ENCODE data around the gene RAB28. TPM values are rescaled to one million over a fixed set of nuclear protein-coding genes. Genes with fewer than 3 reads are reported as not detected.

The RAB28 gene
- total RNA-seq, 1 experiment from 2014 or later, result 17.1 TPM

DNA sequence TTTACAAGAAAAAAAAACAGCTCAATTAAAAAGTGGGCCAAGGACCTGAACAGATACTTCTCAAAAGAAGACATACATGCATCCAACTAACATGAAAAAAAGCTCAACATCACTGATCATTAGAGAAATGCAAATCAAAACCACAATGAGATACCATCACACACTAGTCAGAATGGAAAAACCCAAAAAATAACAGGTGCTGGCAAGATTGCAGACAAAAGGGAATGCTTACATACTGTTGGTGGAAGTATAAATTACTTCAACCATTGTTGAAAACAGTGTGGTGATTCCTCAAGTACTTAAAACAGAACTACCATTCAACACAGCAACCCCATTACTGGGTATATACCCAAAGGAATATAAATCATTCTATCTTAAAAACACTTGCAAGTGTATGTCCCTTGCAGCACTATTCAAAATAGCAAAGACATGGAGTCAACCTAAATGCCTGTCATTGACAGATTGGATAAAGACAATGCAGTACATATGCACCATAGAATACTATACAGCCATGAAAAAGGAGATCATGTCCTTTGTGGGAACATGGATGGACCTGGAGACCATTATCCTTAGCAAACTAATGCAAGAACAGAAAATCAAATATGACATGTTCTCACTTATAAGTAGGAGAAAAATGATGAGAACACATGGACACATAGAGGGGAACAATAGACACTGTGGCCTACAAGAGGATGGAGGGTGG lies 97.6 kb downstream of the RAB28 start (continued):
- TF ChIP-seq, protein P1, sequence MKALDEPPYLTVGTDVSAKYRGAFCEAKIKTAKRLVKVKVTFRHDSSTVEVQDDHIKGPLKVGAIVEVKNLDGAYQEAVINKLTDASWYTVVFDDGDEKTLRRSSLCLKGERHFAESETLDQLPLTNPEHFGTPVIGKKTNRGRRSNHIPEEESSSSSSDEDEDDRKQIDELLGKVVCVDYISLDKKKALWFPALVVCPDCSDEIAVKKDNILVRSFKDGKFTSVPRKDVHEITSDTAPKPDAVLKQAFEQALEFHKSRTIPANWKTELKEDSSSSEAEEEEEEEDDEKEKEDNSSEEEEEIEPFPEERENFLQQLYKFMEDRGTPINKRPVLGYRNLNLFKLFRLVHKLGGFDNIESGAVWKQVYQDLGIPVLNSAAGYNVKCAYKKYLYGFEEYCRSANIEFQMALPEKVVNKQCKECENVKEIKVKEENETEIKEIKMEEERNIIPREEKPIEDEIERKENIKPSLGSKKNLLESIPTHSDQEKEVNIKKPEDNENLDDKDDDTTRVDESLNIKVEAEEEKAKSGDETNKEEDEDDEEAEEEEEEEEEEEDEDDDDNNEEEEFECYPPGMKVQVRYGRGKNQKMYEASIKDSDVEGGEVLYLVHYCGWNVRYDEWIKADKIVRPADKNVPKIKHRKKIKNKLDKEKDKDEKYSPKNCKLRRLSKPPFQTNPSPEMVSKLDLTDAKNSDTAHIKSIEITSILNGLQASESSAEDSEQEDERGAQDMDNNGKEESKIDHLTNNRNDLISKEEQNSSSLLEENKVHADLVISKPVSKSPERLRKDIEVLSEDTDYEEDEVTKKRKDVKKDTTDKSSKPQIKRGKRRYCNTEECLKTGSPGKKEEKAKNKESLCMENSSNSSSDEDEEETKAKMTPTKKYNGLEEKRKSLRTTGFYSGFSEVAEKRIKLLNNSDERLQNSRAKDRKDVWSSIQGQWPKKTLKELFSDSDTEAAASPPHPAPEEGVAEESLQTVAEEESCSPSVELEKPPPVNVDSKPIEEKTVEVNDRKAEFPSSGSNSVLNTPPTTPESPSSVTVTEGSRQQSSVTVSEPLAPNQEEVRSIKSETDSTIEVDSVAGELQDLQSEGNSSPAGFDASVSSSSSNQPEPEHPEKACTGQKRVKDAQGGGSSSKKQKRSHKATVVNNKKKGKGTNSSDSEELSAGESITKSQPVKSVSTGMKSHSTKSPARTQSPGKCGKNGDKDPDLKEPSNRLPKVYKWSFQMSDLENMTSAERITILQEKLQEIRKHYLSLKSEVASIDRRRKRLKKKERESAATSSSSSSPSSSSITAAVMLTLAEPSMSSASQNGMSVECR (CRISPR knock-in tag; IDR thresholded peaks at IDR 0.05; ENCODE audit: borderline replicate concordance), result no peak
- TF ChIP-seq ZNF671 (CRISPR knock-in tag; IDR thresholded peaks at IDR 0.05) (no peak), ZBTB21 (CRISPR knock-in tag; IDR thresholded peaks at IDR 0.05; ENCODE audit: borderline replicate concordance) (no peak), FOXK1 (CRISPR knock-in tag; IDR thresholded peaks at IDR 0.05) (no peak), CBFB (CRISPR knock-in tag; IDR thresholded peaks at IDR 0.05; ENCODE audit: low read depth) (no peak)
- TF ChIP-seq, protein P2, sequence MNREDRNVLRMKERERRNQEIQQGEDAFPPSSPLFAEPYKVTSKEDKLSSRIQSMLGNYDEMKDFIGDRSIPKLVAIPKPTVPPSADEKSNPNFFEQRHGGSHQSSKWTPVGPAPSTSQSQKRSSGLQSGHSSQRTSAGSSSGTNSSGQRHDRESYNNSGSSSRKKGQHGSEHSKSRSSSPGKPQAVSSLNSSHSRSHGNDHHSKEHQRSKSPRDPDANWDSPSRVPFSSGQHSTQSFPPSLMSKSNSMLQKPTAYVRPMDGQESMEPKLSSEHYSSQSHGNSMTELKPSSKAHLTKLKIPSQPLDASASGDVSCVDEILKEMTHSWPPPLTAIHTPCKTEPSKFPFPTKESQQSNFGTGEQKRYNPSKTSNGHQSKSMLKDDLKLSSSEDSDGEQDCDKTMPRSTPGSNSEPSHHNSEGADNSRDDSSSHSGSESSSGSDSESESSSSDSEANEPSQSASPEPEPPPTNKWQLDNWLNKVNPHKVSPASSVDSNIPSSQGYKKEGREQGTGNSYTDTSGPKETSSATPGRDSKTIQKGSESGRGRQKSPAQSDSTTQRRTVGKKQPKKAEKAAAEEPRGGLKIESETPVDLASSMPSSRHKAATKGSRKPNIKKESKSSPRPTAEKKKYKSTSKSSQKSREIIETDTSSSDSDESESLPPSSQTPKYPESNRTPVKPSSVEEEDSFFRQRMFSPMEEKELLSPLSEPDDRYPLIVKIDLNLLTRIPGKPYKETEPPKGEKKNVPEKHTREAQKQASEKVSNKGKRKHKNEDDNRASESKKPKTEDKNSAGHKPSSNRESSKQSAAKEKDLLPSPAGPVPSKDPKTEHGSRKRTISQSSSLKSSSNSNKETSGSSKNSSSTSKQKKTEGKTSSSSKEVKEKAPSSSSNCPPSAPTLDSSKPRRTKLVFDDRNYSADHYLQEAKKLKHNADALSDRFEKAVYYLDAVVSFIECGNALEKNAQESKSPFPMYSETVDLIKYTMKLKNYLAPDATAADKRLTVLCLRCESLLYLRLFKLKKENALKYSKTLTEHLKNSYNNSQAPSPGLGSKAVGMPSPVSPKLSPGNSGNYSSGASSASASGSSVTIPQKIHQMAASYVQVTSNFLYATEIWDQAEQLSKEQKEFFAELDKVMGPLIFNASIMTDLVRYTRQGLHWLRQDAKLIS (CRISPR knock-in tag; IDR thresholded peaks at IDR 0.05; ENCODE audit: borderline replicate concordance), result no peak

DNA sequence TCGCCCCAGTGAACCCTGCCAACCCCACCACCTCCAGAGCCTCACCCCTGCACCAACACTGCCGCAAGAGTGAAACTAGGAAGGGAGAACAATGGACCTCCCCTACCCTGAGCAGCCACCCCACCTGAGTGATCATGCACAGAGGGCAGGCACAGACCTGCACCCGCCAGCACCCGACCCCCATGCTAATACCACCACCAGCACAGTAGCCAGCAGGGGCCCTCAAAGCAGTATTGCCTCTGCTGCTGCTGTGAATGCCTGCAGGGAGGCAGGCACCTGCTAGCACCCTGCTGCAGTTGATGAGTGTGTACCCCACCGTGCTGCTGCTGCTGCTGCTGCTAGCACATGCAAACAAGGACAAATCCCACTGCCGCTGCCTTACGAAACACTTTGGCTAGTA lies 100.1 kb downstream of the RAB28 start:
- peaks cover 5% of the 10 kb centered on the region for H3K36me3 Mint-ChIP-seq
- TF ChIP-seq ZNF671 (CRISPR knock-in tag; IDR thresholded peaks at IDR 0.05), result no peak
- 0 out of 2 replicates have a peak, but pooled peaks have one; percentile 30 for TF ChIP-seq ZNF423 (CRISPR knock-in tag; IDR thresholded peaks at IDR 0.05)
- peaks cover 10% of the 10 kb centered on the region for H3K9me3 Mint-ChIP-seq
- H3K27ac Mint-ChIP-seq, result no peak overlapping the region
- ChIA-PET POLR2A (no interaction called here), CTCF (no interaction called here)
- no peak overlapping the region for H3K4me3 Mint-ChIP-seq
- H3K27me3 Mint-ChIP-seq (ENCODE audit: low read depth), result no peaks in the 10 kb centered on the region
- no peak for ATAC-seq
- DNase-seq (ENCODE audit: low spot score), result no peak
- H3K4me1 Mint-ChIP-seq, result no peaks in the 10 kb centered on the region

DNA sequence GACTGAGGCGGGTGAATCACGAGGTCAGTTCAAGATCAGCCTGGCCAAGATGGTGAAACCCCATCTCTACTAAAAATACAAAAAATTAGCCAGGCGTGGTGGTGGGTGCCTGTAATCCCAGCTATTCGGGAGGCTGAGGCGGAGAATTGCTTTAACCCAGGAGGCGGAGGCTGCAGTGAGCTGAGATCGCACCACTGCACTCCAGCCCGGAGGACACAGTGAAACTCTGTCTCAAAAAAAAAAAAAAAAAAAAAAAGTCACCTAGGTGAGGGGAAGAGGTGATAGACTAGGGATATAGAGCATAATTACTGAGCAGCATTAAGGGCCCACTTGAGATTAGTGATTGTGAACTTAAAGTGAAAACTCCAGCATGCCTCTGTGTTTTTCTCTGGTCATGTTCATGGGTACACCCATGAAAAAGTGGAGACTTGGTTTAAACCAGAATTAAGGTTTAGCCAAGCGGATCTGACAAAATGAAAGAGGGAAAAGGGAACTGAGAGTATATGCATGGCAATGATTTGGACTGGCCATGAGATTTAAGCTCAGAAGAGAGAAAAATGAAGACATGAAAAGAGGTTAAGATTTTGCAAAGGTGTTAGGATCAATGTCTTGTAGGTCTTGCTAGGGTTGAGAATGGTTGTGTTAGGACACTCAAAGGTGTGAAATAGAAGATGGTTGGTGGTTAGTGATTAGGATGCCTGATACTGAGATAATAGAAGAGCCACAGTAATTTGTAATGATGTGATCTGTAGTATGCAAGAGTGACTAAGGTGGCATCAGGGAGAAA lies 105.0 kb downstream of the RAB28 start:
- H3K4me1 Mint-ChIP-seq, result no peaks in the 10 kb centered on the region
- TF ChIP-seq NR1H2 (CRISPR knock-in tag; IDR thresholded peaks at IDR 0.05) (no peak), ZNF396 (CRISPR knock-in tag; IDR thresholded peaks at IDR 0.05; ENCODE audit: borderline replicate concordance) (no peak)
- TF ChIP-seq, protein P3, sequence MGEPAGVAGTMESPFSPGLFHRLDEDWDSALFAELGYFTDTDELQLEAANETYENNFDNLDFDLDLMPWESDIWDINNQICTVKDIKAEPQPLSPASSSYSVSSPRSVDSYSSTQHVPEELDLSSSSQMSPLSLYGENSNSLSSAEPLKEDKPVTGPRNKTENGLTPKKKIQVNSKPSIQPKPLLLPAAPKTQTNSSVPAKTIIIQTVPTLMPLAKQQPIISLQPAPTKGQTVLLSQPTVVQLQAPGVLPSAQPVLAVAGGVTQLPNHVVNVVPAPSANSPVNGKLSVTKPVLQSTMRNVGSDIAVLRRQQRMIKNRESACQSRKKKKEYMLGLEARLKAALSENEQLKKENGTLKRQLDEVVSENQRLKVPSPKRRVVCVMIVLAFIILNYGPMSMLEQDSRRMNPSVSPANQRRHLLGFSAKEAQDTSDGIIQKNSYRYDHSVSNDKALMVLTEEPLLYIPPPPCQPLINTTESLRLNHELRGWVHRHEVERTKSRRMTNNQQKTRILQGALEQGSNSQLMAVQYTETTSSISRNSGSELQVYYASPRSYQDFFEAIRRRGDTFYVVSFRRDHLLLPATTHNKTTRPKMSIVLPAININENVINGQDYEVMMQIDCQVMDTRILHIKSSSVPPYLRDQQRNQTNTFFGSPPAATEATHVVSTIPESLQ (CRISPR knock-in tag; IDR thresholded peaks at IDR 0.05), result no peak
- POLR2A ChIA-PET, result no interaction called here
- H3K4me3 Mint-ChIP-seq, result no peak overlapping the region
- no peaks in the 10 kb centered on the region for H3K9me3 Mint-ChIP-seq
- H3K36me3 Mint-ChIP-seq, result no peaks in the 10 kb centered on the region
- no peak overlapping the region for H3K27ac Mint-ChIP-seq
- H3K27me3 Mint-ChIP-seq (ENCODE audit: low read depth), result no peaks in the 10 kb centered on the region
- CTCF ChIA-PET, result interaction anchor here (1.7 kb wide), 1 partner anchor 52 kb away, joined by 9 read pairs; no protein-coding TSS in a partner anchor
- ATAC-seq (no peak), DNase-seq (ENCODE audit: low spot score) (no peak)
